Measurements from ENCODE around the gene ZNF467. TPM values are rescaled to one million over a fixed set of nuclear protein-coding genes. Genes with fewer than 3 reads are reported as not detected.

ZNF467 gene
- total RNA-seq, 1 experiment from 2014 or later, result 11.3 TPM

GRCh38 chr7:149801002-149801566 is 27.7 kb upstream of the ZNF467 start:
- H3K9me3 ChIP-seq (ENCODE audit: control insufficient read depth in 1 of 2, insufficient read depth in 1 of 2, low read depth in 1 of 2, low read length in 2 of 2), result no peaks in the 10 kb centered on the region
- ChIA-PET POLR2A (no interaction called here), RAD21 (ENCODE audit: low non-redundant PET in 1 of 2, low total read pairs in 2 of 2, uncharacterized antibody in 2 of 2, unreplicated experiment in 2 of 2) (no interaction called here), CTCF (interaction anchor here (2.5 kb wide), 1 partner anchor 138 kb away, joined by 10 read pairs; no protein-coding TSS in a partner anchor)
- TF ChIP-seq ATF3 (IDR thresholded peaks at IDR 0.05) (no peak), TCF7L2 (IDR thresholded peaks at IDR 0.05; ENCODE audit: borderline replicate concordance, extremely low read depth, insufficient read depth, insufficient read length) (no peak), ZNF274 (IDR thresholded peaks at IDR 0.05; ENCODE audit: low read depth, low read length) (no peak), SP1 (IDR thresholded peaks at IDR 0.05; ENCODE audit: low read depth) (no peak), SIN3A (IDR thresholded peaks at IDR 0.05; ENCODE audit: low read depth) (no peak), ELF1 (IDR thresholded peaks at IDR 0.05; ENCODE audit: borderline replicate concordance, low read depth) (no peak), REST (IDR thresholded peaks at IDR 0.05; ENCODE audit: low read depth) (no peak), POLR2A (IDR thresholded peaks at IDR 0.05; ENCODE audit: borderline replicate concordance, extremely low read depth, insufficient read depth, insufficient read length) (no peak), ZBTB33 (IDR thresholded peaks at IDR 0.05; ENCODE audit: extremely low read depth, insufficient replicate concordance, low read length) (no peak), YY1 (IDR thresholded peaks at IDR 0.05; ENCODE audit: extremely low read depth, insufficient replicate concordance, low read depth, low read length) (no peak), ZFX (IDR thresholded peaks at IDR 0.05) (no peak), EZH2 (IDR thresholded peaks at IDR 0.05) (no peak), JUND (IDR thresholded peaks at IDR 0.05) (no peak), MAX (IDR thresholded peaks at IDR 0.05) (no peak), POLR2AphosphoS5 (IDR thresholded peaks at IDR 0.05; ENCODE audit: low read depth, low read length) (no peak), CTCF (IDR thresholded peaks at IDR 0.05 in 2 of 3, conservative IDR thresholded peaks at IDR 0.05 in 1 of 3; ENCODE audit: borderline replicate concordance in 1 of 3, insufficient read depth in 1 of 3, low read depth in 2 of 3, low read length in 2 of 3) (no peak), CEBPB (IDR thresholded peaks at IDR 0.05; ENCODE audit: low read depth) (no peak)
- H3K79me2 ChIP-seq (ENCODE audit: insufficient read depth, low read length), result no peaks in the 10 kb centered on the region
- no peak overlapping the region for H3K9ac ChIP-seq (ENCODE audit: low read length)
- intact Hi-C loops (cut with micrococcal nuclease), result no loop called here
- no peak overlapping the region for H2AFZ ChIP-seq (ENCODE audit: low read depth, low read length, poor library complexity, severe bottlenecking)
- no peaks in the 10 kb centered on the region for H3K4me1 ChIP-seq (ENCODE audit: control insufficient read depth in 1 of 2, insufficient read depth in 2 of 2, low read length in 2 of 2)
- H3K36me3 ChIP-seq (ENCODE audit: control insufficient read depth in 1 of 2, insufficient read depth in 2 of 2, low read length in 2 of 2), result no peaks in the 10 kb centered on the region
- no peaks in the 10 kb centered on the region for H4K20me1 ChIP-seq (ENCODE audit: insufficient read depth)
- H3K27me3 ChIP-seq (ENCODE audit: insufficient read depth, low read length), result no peaks in the 10 kb centered on the region
- H3K4me2 ChIP-seq (ENCODE audit: low read length), result no peak overlapping the region
- H3K4me3 ChIP-seq (replicated peaks in 1 of 2; ENCODE audit: low read depth in 1 of 2, low read length in 2 of 2), result no peak overlapping the region
- H3K27ac ChIP-seq (ENCODE audit: low read depth, low read length), result no peak overlapping the region
- DNase-seq (ENCODE audit: low read depth, low spot score) (no peak), ATAC-seq (no peak)
- BruUV-seq (replicated peaks), result no TSS peak
- no peaks in the 10 kb centered on the region for H3K9me2 ChIP-seq (ENCODE audit: insufficient read depth)

Measured in HCT116 (cell line).